Ovary (tissue), 3 donors: Measurements from ENCODE around the gene DPF3.

Source experiments
- CTCF ChIP-seq, 3 donors: fragments of 450-650 bp in 2 of 3; fragments of 200-600 bp in 1 of 3; IDR thresholded peaks; one replicate each; pipeline versions ENCODE4 v1.5.1 to v1.8.0; 2016 to 2022; ENCODE audit warnings: antibody characterized with exemption in 3 of 3, mild to moderate bottlenecking in 1 of 3
- EP300 ChIP-seq: sonication (generic); formaldehyde crosslinking; IDR thresholded peaks from one replicate; pipeline ENCODE4 v1.6.1; 2017; ENCODE audit warnings: antibody characterized with exemption
- POLR2A ChIP-seq: fragments of 450-650 bp; IDR thresholded peaks from one replicate; pipeline ENCODE4 v1.6.1; 2017; ENCODE audit warnings: antibody characterized with exemption, mild to moderate bottlenecking, moderate library complexity
- donor health status: DM: no; HTN: no; CAD: no.

GRCh38 chr14:72651081-72651480, 242.8 kb downstream of the DPF3 start:
- TF ChIP-seq CTCF (IDR thresholded peaks at IDR 0.05) (no peak), EP300 (no peak), POLR2A (no peak)
